Measurements from ENCODE around the gene TMCO4.

Gene TMCO4

DNA sequence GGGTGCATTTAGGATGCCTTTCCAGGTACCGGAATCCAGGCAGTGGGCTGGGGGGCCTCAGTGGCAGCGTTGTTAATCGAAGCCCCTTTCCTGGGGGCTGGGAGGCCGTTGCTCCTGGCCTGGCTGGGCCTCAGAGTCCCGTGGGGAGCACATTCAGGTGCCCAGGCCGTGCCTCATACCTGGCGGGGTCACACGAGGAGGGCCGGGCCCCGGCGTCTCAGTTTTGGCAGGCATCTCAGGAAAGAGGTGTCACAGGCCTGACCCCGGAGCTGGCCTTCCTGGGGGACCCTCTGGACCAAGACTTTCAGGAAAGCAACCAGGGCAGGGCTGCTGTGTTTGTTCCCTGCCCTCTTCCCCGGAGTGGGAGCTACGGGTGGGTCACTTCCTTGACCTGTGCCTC lies 151.5 kb downstream of the TMCO4 start:
- TF ChIP-seq, protein P1, sequence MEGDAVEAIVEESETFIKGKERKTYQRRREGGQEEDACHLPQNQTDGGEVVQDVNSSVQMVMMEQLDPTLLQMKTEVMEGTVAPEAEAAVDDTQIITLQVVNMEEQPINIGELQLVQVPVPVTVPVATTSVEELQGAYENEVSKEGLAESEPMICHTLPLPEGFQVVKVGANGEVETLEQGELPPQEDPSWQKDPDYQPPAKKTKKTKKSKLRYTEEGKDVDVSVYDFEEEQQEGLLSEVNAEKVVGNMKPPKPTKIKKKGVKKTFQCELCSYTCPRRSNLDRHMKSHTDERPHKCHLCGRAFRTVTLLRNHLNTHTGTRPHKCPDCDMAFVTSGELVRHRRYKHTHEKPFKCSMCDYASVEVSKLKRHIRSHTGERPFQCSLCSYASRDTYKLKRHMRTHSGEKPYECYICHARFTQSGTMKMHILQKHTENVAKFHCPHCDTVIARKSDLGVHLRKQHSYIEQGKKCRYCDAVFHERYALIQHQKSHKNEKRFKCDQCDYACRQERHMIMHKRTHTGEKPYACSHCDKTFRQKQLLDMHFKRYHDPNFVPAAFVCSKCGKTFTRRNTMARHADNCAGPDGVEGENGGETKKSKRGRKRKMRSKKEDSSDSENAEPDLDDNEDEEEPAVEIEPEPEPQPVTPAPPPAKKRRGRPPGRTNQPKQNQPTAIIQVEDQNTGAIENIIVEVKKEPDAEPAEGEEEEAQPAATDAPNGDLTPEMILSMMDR (IDR thresholded peaks at IDR 0.05; ENCODE audit: low read depth, low read length) = no peak
- 0 out of 2 replicates have a peak, but pooled peaks cover 3% of the 10 kb centered on the region for H3K27me3 ChIP-seq

GRCh38 chr1:19647643-19648042 lies 152.1 kb downstream of the TMCO4 start:
- TF ChIP-seq, protein P1 (IDR thresholded peaks at IDR 0.05; ENCODE audit: low read depth, low read length) = no peak

More for the DNA sequence above, 151.5 kb downstream of the TMCO4 start:
- no peaks in the 10 kb centered on the region for H3K36me3 ChIP-seq
- H3K9me3 ChIP-seq = no peaks in the 10 kb centered on the region
- no peak for DNase-seq
- H3K4me3 ChIP-seq (ENCODE audit: low read depth, low read length) = no peak overlapping the region
- no peaks in the 10 kb centered on the region for H3K4me1 ChIP-seq

DNA sequence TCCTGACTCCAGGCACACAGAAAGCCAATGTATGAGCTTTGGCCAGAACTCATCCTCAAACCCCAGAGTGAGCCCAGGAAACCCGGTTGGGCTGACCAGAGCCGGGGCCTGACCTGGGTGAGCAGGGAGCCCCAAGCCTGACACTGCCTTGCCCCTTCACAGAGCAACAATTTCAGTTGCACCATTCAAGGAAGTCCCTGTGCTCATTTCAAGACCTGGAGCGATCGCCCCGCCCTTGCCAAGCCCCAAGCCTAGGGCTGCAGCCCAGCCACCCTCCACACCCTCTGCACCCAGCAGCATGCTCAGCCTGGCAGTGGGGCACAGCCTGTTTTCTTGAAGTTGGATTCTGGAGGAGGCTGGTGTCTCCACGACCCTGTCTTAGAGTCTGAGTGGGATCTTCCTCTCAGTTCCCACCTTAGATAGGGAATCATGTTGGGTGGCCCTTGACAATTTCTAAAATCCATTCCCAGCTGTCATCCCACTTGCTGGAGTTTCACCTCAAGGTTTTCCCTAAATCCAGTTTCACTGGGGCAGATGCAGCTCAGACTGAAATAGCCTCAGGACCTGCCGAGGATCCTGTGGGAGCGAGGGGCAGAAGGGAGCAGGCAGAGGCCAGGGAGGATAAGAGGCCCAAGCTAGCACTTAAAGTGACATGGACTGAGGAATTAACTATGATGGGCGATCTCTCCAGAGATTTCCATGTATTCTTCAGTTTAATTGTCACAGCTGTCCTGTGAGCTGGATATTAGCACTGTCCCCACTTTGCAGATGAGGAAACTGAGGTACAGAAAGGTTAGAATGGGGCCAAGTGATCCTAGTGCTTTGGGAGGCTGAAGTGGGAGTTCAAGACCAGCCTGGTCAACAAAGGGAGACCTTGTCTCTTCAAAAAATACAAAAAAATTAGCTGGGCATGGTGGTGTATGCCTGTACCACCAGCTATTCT lies 153.1 kb downstream of the TMCO4 start:
- H3K27me3 ChIP-seq = 0 out of 2 replicates have a peak, but pooled peaks cover 3% of the 10 kb centered on the region
- DNase-seq = no peak
- no peak overlapping the region for H3K4me3 ChIP-seq (ENCODE audit: low read depth, low read length)

More at GRCh38 chr1:19647643-19648042, 152.1 kb downstream of the TMCO4 start:
- DNase-seq = no peak
- H3K4me1 ChIP-seq = no peaks in the 10 kb centered on the region
- no peaks in the 10 kb centered on the region for H3K9me3 ChIP-seq
- no peak overlapping the region for H3K4me3 ChIP-seq (ENCODE audit: low read depth, low read length)
- no peaks in the 10 kb centered on the region for H3K36me3 ChIP-seq
- 0 out of 2 replicates have a peak, but pooled peaks cover 3% of the 10 kb centered on the region for H3K27me3 ChIP-seq

GRCh38 chr1:19645411-19646251 lies 154.1 kb downstream of the TMCO4 start:
- no peaks in the 10 kb centered on the region for H3K4me1 ChIP-seq
- 0 out of 2 replicates have a peak, but pooled peaks cover 3% of the 10 kb centered on the region for H3K27me3 ChIP-seq
- DNase-seq = no peak
- no peak overlapping the region; the same call in 1 of the 2 replicates for H3K4me3 ChIP-seq (ENCODE audit: low read depth, low read length)
- H3K36me3 ChIP-seq = no peaks in the 10 kb centered on the region
- TF ChIP-seq, protein P1 (IDR thresholded peaks at IDR 0.05; ENCODE audit: low read depth, low read length) = no peak
- H3K9me3 ChIP-seq = no peaks in the 10 kb centered on the region

More for the DNA sequence above, 153.1 kb downstream of the TMCO4 start:
- TF ChIP-seq, protein P1 (IDR thresholded peaks at IDR 0.05; ENCODE audit: low read depth, low read length) = no peak
- Histone ChIP-seq H3K36me3 (no peaks in the 10 kb centered on the region), H3K9me3 (no peaks in the 10 kb centered on the region), H3K4me1 (no peaks in the 10 kb centered on the region)

DNA sequence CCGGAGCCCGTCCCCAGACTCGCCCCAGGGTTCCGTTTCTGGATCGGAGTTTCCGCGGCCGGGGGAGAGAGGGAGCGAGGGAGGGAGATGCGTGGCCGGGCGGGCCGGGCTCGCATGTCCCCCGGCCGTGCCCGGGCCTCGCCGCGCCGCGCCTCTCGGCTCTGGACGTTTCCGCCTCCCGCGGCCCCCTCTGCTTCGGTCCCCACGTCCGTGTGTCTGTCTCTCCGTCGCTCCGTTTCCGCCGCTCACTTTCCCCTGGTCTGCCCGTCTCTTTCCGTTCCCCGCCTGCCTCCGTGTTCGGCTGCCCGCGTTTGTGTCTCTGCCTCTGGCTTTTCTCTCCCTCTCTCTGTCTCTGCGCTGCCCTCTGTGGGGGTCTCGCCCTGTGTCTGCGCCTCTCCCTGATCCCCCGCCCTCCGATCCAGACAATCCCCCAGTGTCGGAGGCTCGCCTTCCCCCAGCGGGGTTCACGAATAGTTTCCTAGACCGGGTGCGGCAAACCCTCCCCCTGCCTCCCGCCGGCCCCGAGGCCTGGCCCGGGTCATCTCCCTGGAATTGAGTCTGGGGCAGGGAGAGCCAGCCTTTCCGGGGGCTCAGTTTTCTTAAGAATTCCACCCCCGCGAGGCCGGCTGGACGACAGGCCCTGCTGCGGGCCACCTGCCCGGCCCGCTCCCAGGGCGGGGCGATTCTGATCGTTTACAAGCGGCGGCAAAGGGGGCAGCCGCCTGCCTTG lies 154.9 kb downstream of the TMCO4 start:
- TF ChIP-seq, protein P1 (IDR thresholded peaks at IDR 0.05; ENCODE audit: low read depth, low read length) = no peak
- H3K27me3 ChIP-seq = 0 out of 2 replicates have a peak, but pooled peaks cover 3% of the 10 kb centered on the region

More for the DNA sequence above, 154.9 kb downstream of the TMCO4 start:
- Histone ChIP-seq H3K4me3 (ENCODE audit: low read depth, low read length) (peak overlapping the region; percentile 43), H3K9me3 (no peaks in the 10 kb centered on the region), H3K36me3 (no peaks in the 10 kb centered on the region), H3K4me1 (no peaks in the 10 kb centered on the region)
- DNase-seq = no peak

All from BE2C (cell line).